ENCODE results near the gene RNGTT. TPM values are rescaled to one million over a fixed set of nuclear protein-coding genes. Genes with fewer than 3 reads are reported as not detected.
"Not testable (repeated sequence)": the region's sequence is repeated elsewhere in the genome, so short reads cannot be mapped to it uniquely, and the experiment has no call there.

Gene RNGTT
- total RNA-seq, 1 experiment from 2014 or later: 15.7 TPM

DNA sequence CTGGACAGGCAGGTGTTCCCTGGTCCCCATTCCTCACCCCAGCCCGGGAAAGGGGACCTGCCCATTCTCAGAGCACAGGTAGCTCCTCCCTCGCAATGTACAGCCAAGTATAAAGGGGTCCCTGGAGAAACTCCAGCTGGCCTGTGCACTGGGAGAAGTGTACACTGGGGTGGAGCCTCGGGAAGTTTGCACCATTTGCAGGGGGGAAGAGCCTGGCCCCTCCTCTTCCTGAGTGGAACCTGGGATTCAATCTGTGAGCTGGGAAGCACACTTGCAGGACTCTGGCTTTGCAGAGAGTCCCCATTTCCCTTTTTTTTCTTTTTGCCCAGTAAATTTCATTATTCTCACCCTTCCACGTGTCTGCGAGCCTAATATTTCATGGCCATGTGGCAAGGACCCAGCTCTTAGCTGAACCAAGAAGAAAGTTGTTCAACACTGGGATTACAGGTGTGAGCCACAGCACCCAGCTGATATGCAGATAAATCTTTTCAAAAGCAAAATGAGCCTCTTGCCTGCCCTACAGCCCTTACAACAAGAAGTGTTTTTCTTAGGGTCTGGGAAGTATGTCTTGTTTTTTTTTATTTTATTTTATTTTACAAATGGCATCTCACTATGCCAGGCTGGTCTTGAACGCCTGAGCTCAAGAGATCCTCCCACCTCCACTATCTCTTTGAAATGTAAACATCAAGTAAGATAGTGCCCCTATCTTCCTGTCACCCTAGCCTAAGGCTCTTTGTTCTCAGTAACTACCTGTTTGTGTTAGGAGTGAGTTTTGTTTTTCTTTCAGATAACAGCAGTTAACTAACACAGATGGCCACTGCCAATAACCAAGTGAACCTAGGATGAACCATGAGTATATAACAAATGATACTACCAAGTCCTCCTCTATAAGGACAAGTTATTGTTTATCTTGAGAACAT is 9.3 kb upstream of the RNGTT start:
- no peak overlapping the region for H3K4me3 ChIP-seq (ENCODE audit: low read length)
- no peaks in the 10 kb centered on the region for H3F3A ChIP-seq (ENCODE audit: low read length, unreplicated experiment)
- H2AFZ ChIP-seq (ENCODE audit: low read length): no peak overlapping the region
- no peak overlapping the region for H3K9ac ChIP-seq (ENCODE audit: low read length)
- no peak for DNase-seq
- BruUV-seq (replicated peaks): no TSS peak
- no peak for ATAC-seq
- no peak overlapping the region for H3K27ac ChIP-seq (ENCODE audit: low read length)
- no peak overlapping the region for H3K4me2 ChIP-seq (ENCODE audit: low read length)
- ChIA-PET CTCF (no interaction called here), POLR2A (ENCODE audit: unreplicated experiment) (interaction anchor here (0.6 kb wide), 1 partner anchor 9 kb away, joined by 3 read pairs; the partner anchor contains the start of gene RNGTT)
- no peaks in the 10 kb centered on the region for H3K4me1 ChIP-seq (ENCODE audit: insufficient read depth, low read length)
- intact Hi-C loops (cut with micrococcal nuclease): no loop called here
- no peak for TF ChIP-seq EZH2 (IDR thresholded peaks at IDR 0.05; ENCODE audit: low read length, unreplicated experiment)
- no peak for TF ChIP-seq EZH2phosphoT487 (IDR thresholded peaks at IDR 0.05; ENCODE audit: borderline replicate concordance, low read length)
- TF ChIP-seq, protein P1, sequence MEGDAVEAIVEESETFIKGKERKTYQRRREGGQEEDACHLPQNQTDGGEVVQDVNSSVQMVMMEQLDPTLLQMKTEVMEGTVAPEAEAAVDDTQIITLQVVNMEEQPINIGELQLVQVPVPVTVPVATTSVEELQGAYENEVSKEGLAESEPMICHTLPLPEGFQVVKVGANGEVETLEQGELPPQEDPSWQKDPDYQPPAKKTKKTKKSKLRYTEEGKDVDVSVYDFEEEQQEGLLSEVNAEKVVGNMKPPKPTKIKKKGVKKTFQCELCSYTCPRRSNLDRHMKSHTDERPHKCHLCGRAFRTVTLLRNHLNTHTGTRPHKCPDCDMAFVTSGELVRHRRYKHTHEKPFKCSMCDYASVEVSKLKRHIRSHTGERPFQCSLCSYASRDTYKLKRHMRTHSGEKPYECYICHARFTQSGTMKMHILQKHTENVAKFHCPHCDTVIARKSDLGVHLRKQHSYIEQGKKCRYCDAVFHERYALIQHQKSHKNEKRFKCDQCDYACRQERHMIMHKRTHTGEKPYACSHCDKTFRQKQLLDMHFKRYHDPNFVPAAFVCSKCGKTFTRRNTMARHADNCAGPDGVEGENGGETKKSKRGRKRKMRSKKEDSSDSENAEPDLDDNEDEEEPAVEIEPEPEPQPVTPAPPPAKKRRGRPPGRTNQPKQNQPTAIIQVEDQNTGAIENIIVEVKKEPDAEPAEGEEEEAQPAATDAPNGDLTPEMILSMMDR (conservative IDR thresholded peaks at IDR 0.05; ENCODE audit: low read depth, low read length): no peak
- H3K36me3 ChIP-seq (ENCODE audit: low read depth, low read length): no peaks in the 10 kb centered on the region
- no peaks in the 10 kb centered on the region for H3K79me2 ChIP-seq (ENCODE audit: low read length)
- H3K9me3 ChIP-seq (ENCODE audit: low read length): no peaks in the 10 kb centered on the region
- no peaks in the 10 kb centered on the region for H4K20me1 ChIP-seq (ENCODE audit: low read length)
- H3K9me2 ChIP-seq (replicated peaks; ENCODE audit: low read length): no peaks in the 10 kb centered on the region
- H3K27me3 ChIP-seq (ENCODE audit: low read length): no peaks in the 10 kb centered on the region

GRCh38 chr6:88970301-88970700 is 6.9 kb upstream of the RNGTT start:
- Histone ChIP-seq H3F3A (ENCODE audit: low read length, unreplicated experiment) (no peaks in the 10 kb centered on the region), H3K79me2 (ENCODE audit: low read length) (no peaks in the 10 kb centered on the region), H3K9me2 (replicated peaks; ENCODE audit: low read length) (no peaks in the 10 kb centered on the region), H3K9ac (ENCODE audit: low read length) (no peak overlapping the region), H4K20me1 (ENCODE audit: low read length) (no peaks in the 10 kb centered on the region), H3K9me3 (ENCODE audit: low read length) (no peaks in the 10 kb centered on the region), H3K36me3 (ENCODE audit: low read depth, low read length) (no peaks in the 10 kb centered on the region), H3K4me2 (ENCODE audit: low read length) (no peak overlapping the region), H3K27ac (ENCODE audit: low read length) (no peak overlapping the region), H2AFZ (ENCODE audit: low read length) (no peak overlapping the region), H3K4me3 (ENCODE audit: low read length) (no peak overlapping the region), H3K27me3 (ENCODE audit: low read length) (no peaks in the 10 kb centered on the region), H3K4me1 (ENCODE audit: insufficient read depth, low read length) (no peaks in the 10 kb centered on the region)
- no peak for ATAC-seq
- intact Hi-C loops (cut with micrococcal nuclease): no loop called here
- no peak for DNase-seq
- ChIA-PET CTCF (no interaction called here), POLR2A (ENCODE audit: unreplicated experiment) (no interaction called here)
- TF ChIP-seq, protein P1 (conservative IDR thresholded peaks at IDR 0.05; ENCODE audit: low read depth, low read length): no peak
- no peak for TF ChIP-seq EZH2phosphoT487 (IDR thresholded peaks at IDR 0.05; ENCODE audit: borderline replicate concordance, low read length)
- no peak for TF ChIP-seq EZH2 (IDR thresholded peaks at IDR 0.05; ENCODE audit: low read length, unreplicated experiment)
- no TSS peak for BruUV-seq (replicated peaks)

- POLR2A ChIA-PET (ENCODE audit: unreplicated experiment); H3K9me2 ChIP-seq (replicated peaks; ENCODE audit: low read length); H3K79me2 ChIP-seq (ENCODE audit: low read length); ATAC-seq; H3K9me3 ChIP-seq (ENCODE audit: low read length); H4K20me1 ChIP-seq (ENCODE audit: low read length); H3K4me2 ChIP-seq (ENCODE audit: low read length); H3K9ac ChIP-seq (ENCODE audit: low read length); intact Hi-C loops (cut with micrococcal nuclease); DNase-seq; H3K36me3 ChIP-seq (ENCODE audit: low read depth, low read length); H3K27ac ChIP-seq (ENCODE audit: low read length); H2AFZ ChIP-seq (ENCODE audit: low read length); CTCF ChIA-PET; H3K4me1 ChIP-seq (ENCODE audit: insufficient read depth, low read length); H3K27me3 ChIP-seq (ENCODE audit: low read length); H3F3A ChIP-seq (ENCODE audit: low read length, unreplicated experiment); BruUV-seq (replicated peaks); H3K4me3 ChIP-seq (ENCODE audit: low read length): not testable (repeated sequence)
These were observed 5.8 kb upstream of the RNGTT start for GRCh38 chr6:88969255-88969654.

Measured in PC-3 (cell line).